GM12878 (cell line): ENCODE results near the gene HDAC5. TPM values are rescaled to one million over a fixed set of nuclear protein-coding genes. Genes with fewer than 3 reads are reported as not detected.
A peak's percentile ranks its signal among the peaks of the same experiment; 100 is the strongest.

Experiments
- ATAC-seq: fragments of 200-7000 bp; cut with Tn5 transposase; 3 replicates; pipeline ENCODE4 v1.9.1; 2020; ENCODE audit warnings: mild to moderate bottlenecking, moderate library complexity
- BruUV-seq: library from RNA; stranded (reverse); fragments of 400-500 nt; replicated peaks from 2 replicates; lab custom pipeline; 2021; lab: Mats Ljungman, UMichigan
- CTCF ChIA-PET: fragments of 300-600 bp; sonication (Branson Sonifier 250); formaldehyde crosslinking; extraction: SDS; loops from one replicate; lab custom pipeline; 2021; ENCODE audit warnings: inconsistent platforms; lab: Yijun Ruan, JAX
- POLR2A ChIA-PET: fragments of 350-600 bp; formaldehyde crosslinking; extraction: SDS; loops from one replicate; lab custom pipeline; 2021; ENCODE audit warnings: inconsistent platforms; lab: Charles Lee
- RAD21 ChIA-PET: fragments of 300-600 bp; sonication (Branson Sonifier 250); formaldehyde crosslinking; loops from one replicate; lab custom pipeline; 2023; ENCODE audit warnings: antibody characterized with exemption; ENCODE audit not compliant: unreplicated experiment; lab: Charles Lee
- SMC1A ChIA-PET: fragments of 300-600 bp; sonication (Branson Sonifier 250); formaldehyde crosslinking; loops from one replicate; lab custom pipeline; 2023; ENCODE audit not compliant: unreplicated experiment, uncharacterized antibody; lab: Charles Lee
- DNase-seq: peaks from one replicate; pipeline ENCODE4 v3.0.0-alpha.2; 2011; ENCODE audit warnings: low read depth, low spot score
- FAIRE-seq: peaks from 3 replicates; lab custom pipeline; 2011; peaks lifted over from hg19 to GRCh38; lab: Jason Lieb, UNC
- H2AFZ ChIP-seq: 2 replicates; pipeline ENCODE4 v1.6.0; 2011; ENCODE audit warnings: low read depth, low read length, control low read depth; ENCODE audit not compliant: control insufficient read depth
- H3K27ac ChIP-seq: 2 replicates; pipeline ENCODE4 v1.5.1; 2011; ENCODE audit warnings: control low read depth; ENCODE audit not compliant: control insufficient read depth, insufficient read depth
- H3K27me3 ChIP-seq, 2 experiments: replicated peaks in 1 of 2; 2 replicates each; pipeline versions ENCODE4 v1.6.0 to v1.6.1; 2011; ENCODE audit warnings: low read length in 1 of 2; ENCODE audit not compliant: control insufficient read depth in 2 of 2, insufficient read depth in 2 of 2
- H3K36me3 ChIP-seq, 2 experiments: 2 replicates each; pipeline ENCODE4 v1.5.1; 2011; ENCODE audit warnings: low read length in 1 of 2; ENCODE audit not compliant: control insufficient read depth in 2 of 2, insufficient read depth in 2 of 2
- H3K4me1 ChIP-seq: 2 replicates; pipeline ENCODE4 v1.6.1; 2011; ENCODE audit warnings: mild to moderate bottlenecking, low read length, moderate library complexity, mixed read lengths; ENCODE audit not compliant: control insufficient read depth, insufficient read depth
- H3K4me2 ChIP-seq: 2 replicates; pipeline ENCODE4 v1.6.0; 2011; ENCODE audit warnings: control low read depth; ENCODE audit not compliant: control insufficient read depth, insufficient read depth
- H3K4me3 ChIP-seq: fragments of 200-600 bp; sonication (generic); 2 replicates; pipeline ENCODE4 v1.5.1; 2016
- H3K79me2 ChIP-seq: 2 replicates; pipeline ENCODE4 v1.6.0; 2011; ENCODE audit warnings: low read length; ENCODE audit not compliant: control insufficient read depth, insufficient read depth
- H3K9ac ChIP-seq: 2 replicates; pipeline ENCODE4 v1.8.0; 2011; ENCODE audit warnings: low read length, control low read depth, mixed read lengths; ENCODE audit not compliant: control insufficient read depth, insufficient read depth
- H3K9me3 ChIP-seq: replicated peaks from 3 replicates; pipeline ENCODE4 v1.5.1; 2011; ENCODE audit warnings: mild to moderate bottlenecking, low read length; ENCODE audit not compliant: control insufficient read depth, insufficient read depth
- H4K20me1 ChIP-seq: 2 replicates; pipeline ENCODE4 v1.6.0; 2011; ENCODE audit not compliant: control insufficient read depth, insufficient read depth
- CREB1 ChIP-seq: IDR thresholded peaks from 2 replicates; pipeline ENCODE4 v1.6.1; 2012; ENCODE audit warnings: low read depth, mild to moderate bottlenecking, inconsistent platforms
- HDGF ChIP-seq: fragments of 450-650 bp; IDR thresholded peaks from 2 replicates; pipeline ENCODE4 v1.6.1; 2016; ENCODE audit warnings: antibody characterized with exemption
- NFIC ChIP-seq: IDR thresholded peaks from 2 replicates; pipeline ENCODE4 v1.6.1; 2012; ENCODE audit warnings: low read depth, mild to moderate bottlenecking, inconsistent platforms, low read length, moderate library complexity
- POLR2AphosphoS2 ChIP-seq: IDR thresholded peaks from 2 replicates; pipeline ENCODE4 v1.6.1; 2011; ENCODE audit warnings: low read depth, mild to moderate bottlenecking, low read length, improper control_type of control experiment, moderate library complexity
- SRF ChIP-seq, 2 experiments: IDR thresholded peaks; 2 replicates each; pipeline ENCODE4 v1.6.1; 2011; ENCODE audit warnings: low read depth in 2 of 2, low read length in 2 of 2, mild to moderate bottlenecking in 1 of 2, moderate library complexity in 1 of 2
- TARDBP ChIP-seq: IDR thresholded peaks from 2 replicates; pipeline ENCODE4 v1.6.1; 2016; ENCODE audit warnings: borderline replicate concordance
- WRNIP1 ChIP-seq: IDR thresholded peaks from 2 replicates; pipeline ENCODE4 v1.6.1; 2011; ENCODE audit warnings: low read depth, low read length, improper control_type of control experiment, borderline replicate concordance
- ZNF217 ChIP-seq: fragments of 450-650 bp; IDR thresholded peaks from 2 replicates; pipeline ENCODE4 v1.6.1; 2017; ENCODE audit warnings: antibody characterized with exemption, mild to moderate bottlenecking
- WGBS: methylation state at CpG from one replicate; pipeline ENCODE4 v1.1.6; 2016; ENCODE audit warnings: low lambda C conversion rate; ENCODE audit not compliant: insufficient replicate concordance, insufficient coverage; ENCODE audit errors: missing lambda C conversion rate; 5-methylcytosine and 5-hydroxymethylcytosine counted together
- in situ Hi-C: fragments of 300-500 bp; cut with MboI; formaldehyde crosslinking; loops from 9 replicates; pipeline ENCODE4 v1.14.3; 2018; ENCODE audit warnings: mixed read lengths
- intact Hi-C: fragments of 100-400 bp; cut with micrococcal nuclease; formaldehyde crosslinking; loops from one replicate; pipeline ENCODE4 v1.14.2; 2022; ENCODE audit not compliant: unreplicated experiment
- polyA plus RNA-seq, 11 experiments: library from polyadenylated mRNA; depleted of rRNA in 4 of 11; unstranded in 6 of 11; stranded (reverse) in 5 of 11; fragments of >200 nt; fragmentation: Nextera tagmentation in 4 of 11; fragmentation: Illumina TruSeq in 1 of 11; extraction: Ambion mirVana in 4 of 11; extraction: Trizol in 1 of 11; gene quantifications; 1 replicate in 1 of 11; 2 replicates in 10 of 11; pipeline versions ENCODE4 v1.2.1 to v1.2.3, GENCODE V29; 2011 to 2016; ENCODE audit warnings: inconsistent platforms in 2 of 11, missing spikeins in 2 of 11, low read depth in 1 of 11
- total RNA-seq, 4 experiments: library from RNA; depleted of rRNA in 3 of 4; stranded (reverse); fragments of >200 nt in 3 of 4; fragmentation: Illumina TruSeq in 1 of 4; extraction: Trizol in 1 of 4; gene quantifications; 2 replicates each; pipeline versions ENCODE4 v1.2.1 to v1.2.3, GENCODE V29; 2013 to 2021
- TF ChIP-seq, protein P1 (sequence below), 3 experiments: IDR thresholded peaks in 2 of 3; conservative IDR thresholded peaks in 1 of 3; 2 replicates each; pipeline ENCODE4 v1.5.1; 2011; ENCODE audit warnings: low read depth in 3 of 3, low read length in 3 of 3, mild to moderate bottlenecking in 3 of 3, control low read depth in 2 of 3, moderate library complexity in 2 of 3, inconsistent platforms in 1 of 3, mixed read lengths in 1 of 3; ENCODE audit not compliant: control insufficient read depth in 2 of 3, insufficient read depth in 1 of 3; ENCODE audit errors: extremely low read depth in 1 of 3

HDAC5 gene
- total and polyA plus RNA-seq, 10 of the 15 experiments (the other 5 are each of a cell fraction or from before 2014, with no cell fraction given): 1.1 to 58.0 (median 27.3) TPM

DNA sequence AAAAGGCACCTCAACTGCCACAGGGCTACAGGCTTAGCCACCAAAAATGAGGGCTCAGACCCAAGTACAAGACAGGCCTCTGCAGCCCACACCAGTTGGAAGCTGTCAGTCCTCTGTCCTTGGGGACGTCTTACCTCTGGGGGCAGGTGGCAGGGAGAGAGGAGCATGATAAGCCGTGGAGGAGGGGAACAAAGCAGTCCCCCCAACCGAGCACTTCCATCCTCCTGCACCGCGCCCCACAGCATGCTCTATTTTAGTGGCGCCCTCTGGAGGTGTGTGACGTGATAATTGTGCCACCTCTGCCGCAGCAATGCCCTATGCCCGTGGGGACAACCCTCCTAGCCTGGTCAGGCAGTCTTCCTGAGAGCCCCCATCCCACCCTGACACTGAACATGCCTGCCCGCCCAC is 39.3 kb downstream of the HDAC5 start:
- Histone ChIP-seq H2AFZ (no peak overlapping the region), H3K4me2 (no peak overlapping the region), H3K9ac (no peak overlapping the region), H3K9me3 (no peaks in the 10 kb centered on the region), H3K4me1 (no peaks in the 10 kb centered on the region), H4K20me1 (no peaks in the 10 kb centered on the region; the same call in 1 of the 2 replicates), H3K27me3 (no peaks in the 10 kb centered on the region), H3K36me3 (peaks cover 13 to 36% of the 10 kb centered on the region in 2 experiments; a peak in 3 of 4 replicates), H3K4me3 (no peak overlapping the region), H3K79me2 (no peaks in the 10 kb centered on the region), H3K27ac (no peak overlapping the region)
- POLR2A ChIA-PET: interaction anchor here (0.6 kb wide), 1 partner anchor 492 kb away, joined by 6 read pairs; no protein-coding TSS in a partner anchor
- no TSS peak for BruUV-seq
- FAIRE-seq: no peak
- in situ Hi-C loops (no loop called here), intact Hi-C loops (no loop called here)
- RAD21 ChIA-PET: interaction anchor here (0.7 to 1.4 kb wide), 2 partner anchors 12 to 84 kb away, joined by 3 to 6 read pairs; no protein-coding TSS in a partner anchor
- TF ChIP-seq CREB1: 0 out of 2 replicates have a peak, but pooled peaks have one; percentile 22
- TF ChIP-seq POLR2AphosphoS2: no peak
- no peak for TF ChIP-seq SRF (IDR thresholded peaks at IDR 0.05; ENCODE audit: low read depth in 2 of 2, low read length in 2 of 2)
- TF ChIP-seq NFIC: no peak
- TF ChIP-seq, protein P1, sequence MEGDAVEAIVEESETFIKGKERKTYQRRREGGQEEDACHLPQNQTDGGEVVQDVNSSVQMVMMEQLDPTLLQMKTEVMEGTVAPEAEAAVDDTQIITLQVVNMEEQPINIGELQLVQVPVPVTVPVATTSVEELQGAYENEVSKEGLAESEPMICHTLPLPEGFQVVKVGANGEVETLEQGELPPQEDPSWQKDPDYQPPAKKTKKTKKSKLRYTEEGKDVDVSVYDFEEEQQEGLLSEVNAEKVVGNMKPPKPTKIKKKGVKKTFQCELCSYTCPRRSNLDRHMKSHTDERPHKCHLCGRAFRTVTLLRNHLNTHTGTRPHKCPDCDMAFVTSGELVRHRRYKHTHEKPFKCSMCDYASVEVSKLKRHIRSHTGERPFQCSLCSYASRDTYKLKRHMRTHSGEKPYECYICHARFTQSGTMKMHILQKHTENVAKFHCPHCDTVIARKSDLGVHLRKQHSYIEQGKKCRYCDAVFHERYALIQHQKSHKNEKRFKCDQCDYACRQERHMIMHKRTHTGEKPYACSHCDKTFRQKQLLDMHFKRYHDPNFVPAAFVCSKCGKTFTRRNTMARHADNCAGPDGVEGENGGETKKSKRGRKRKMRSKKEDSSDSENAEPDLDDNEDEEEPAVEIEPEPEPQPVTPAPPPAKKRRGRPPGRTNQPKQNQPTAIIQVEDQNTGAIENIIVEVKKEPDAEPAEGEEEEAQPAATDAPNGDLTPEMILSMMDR (IDR thresholded peaks at IDR 0.05 in 2 of 3, conservative IDR thresholded peaks at IDR 0.05 in 1 of 3; ENCODE audit: control insufficient read depth in 2 of 3, extremely low read depth in 1 of 3, insufficient read depth in 1 of 3, low read depth in 3 of 3, low read length in 3 of 3): peak; percentile 13 to 34 (median 30); a peak in 3 of 6 replicates
- no peak for TF ChIP-seq TARDBP
- no peak for TF ChIP-seq HDGF
- no peak for TF ChIP-seq WRNIP1
- TF ChIP-seq ZNF217: no peak
- ATAC-seq: peak; percentile 76
- CTCF ChIA-PET: interaction anchor here (0.9 to 2.3 kb wide), 6 partner anchors 13 to 84 kb away, joined by 3 to 16 read pairs (median 6); partner anchors contain the start of gene HDAC5
- WGBS: 71% methylated on average over 10 of the region's 10 CpGs
- DNase-seq: no peak
- SMC1A ChIA-PET: no interaction called here
